ENCODE measurements around the gene GPC6.

GPC6 gene

DNA sequence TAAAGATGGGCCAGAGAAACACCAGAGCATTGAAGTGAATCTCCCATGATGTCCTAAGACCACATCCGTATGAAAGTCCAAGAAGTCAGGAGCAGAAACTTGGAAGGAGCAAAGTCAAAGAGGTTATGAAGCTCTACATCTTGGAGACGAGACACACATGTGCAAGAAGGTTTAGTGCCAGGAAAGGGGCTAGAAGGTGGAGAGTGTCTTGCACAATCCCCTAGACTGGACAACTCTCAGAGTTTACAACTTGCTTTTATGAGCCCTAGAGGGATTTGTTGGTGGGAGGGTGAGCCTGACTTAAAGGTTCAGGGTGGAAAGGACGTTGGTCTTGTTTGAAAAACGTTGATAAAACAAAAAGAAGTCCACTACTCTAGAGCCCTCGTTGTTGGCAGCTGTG is 150.6 kb downstream of the GPC6 start:
- Histone ChIP-seq H3K27me3 (replicated peaks) (no peaks in the 10 kb centered on the region), H3K27ac (no peak overlapping the region), H3K36me3 (replicated peaks) (no peaks in the 10 kb centered on the region), H3K4me3 (ENCODE audit: low read depth, low read length) (no peak overlapping the region)
- TF ChIP-seq CTCF (IDR thresholded peaks at IDR 0.05; ENCODE audit: low read depth, low read length, missing control alignments) = no peak
- in situ Hi-C loops (cut with HindIII; ENCODE audit: low pct_ligation_motif_present, low sequenced_read_pairs) = no loop called here
- DNase-seq = no peak

- no peak for DNase-seq
- Histone ChIP-seq H3K36me3 (replicated peaks) (no peaks in the 10 kb centered on the region), H3K27ac (no peak overlapping the region), H3K27me3 (replicated peaks) (no peaks in the 10 kb centered on the region), H3K4me3 (ENCODE audit: low read depth, low read length) (no peak overlapping the region)
- in situ Hi-C loops (cut with HindIII; ENCODE audit: low pct_ligation_motif_present, low sequenced_read_pairs) = no loop called here
- no peak for TF ChIP-seq CTCF (IDR thresholded peaks at IDR 0.05; ENCODE audit: low read depth, low read length, missing control alignments)
Measured at GRCh38 chr13:93378184-93378583, 151.6 kb downstream of the GPC6 start.

DNA sequence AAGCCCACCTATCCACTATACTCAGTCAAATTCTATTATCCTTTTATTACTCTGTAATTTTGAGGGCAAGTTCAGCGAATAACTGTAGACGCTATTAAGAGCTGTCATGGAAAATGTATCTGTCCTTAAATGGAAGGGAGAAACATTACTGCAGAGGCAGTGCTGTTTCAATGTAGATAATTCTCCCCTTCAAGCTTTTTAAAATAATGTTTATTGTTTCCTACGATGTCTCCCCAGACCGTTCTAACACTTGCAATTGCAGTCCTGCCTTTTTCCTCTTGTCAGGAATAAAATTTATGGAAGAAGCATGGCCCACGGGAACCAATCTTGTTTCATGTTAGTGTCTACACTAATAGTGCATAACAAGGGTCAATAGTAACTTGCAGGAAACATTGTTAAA is 159.5 kb downstream of the GPC6 start:
- in situ Hi-C loops (cut with HindIII; ENCODE audit: low pct_ligation_motif_present, low sequenced_read_pairs) = no loop called here
- Histone ChIP-seq H3K36me3 (replicated peaks) (no peaks in the 10 kb centered on the region), H3K4me3 (ENCODE audit: low read depth, low read length) (no peak overlapping the region), H3K27me3 (replicated peaks) (no peaks in the 10 kb centered on the region), H3K27ac (no peak overlapping the region)
- no peak for DNase-seq
- TF ChIP-seq CTCF (IDR thresholded peaks at IDR 0.05; ENCODE audit: low read depth, low read length, missing control alignments) = no peak

DNA sequence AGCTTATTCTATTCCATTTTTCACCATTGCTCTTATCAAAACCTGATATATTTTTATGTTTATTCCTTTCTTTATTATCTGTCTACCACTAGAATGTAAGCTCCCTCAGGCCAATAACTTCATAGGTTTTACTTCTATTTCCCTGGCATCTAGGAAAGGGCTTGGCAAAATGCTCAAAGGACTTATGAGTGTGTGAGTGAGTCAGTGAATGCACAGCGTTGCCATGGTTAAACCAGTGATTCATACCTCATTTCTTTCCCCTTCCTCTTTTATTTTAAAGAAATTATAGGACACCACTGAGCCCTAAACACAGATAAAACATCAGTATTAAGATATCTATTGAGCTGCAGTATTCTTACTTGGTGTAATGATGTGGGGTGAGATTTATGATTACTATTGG is 162.1 kb downstream of the GPC6 start:
- H3K27me3 ChIP-seq (replicated peaks) = no peaks in the 10 kb centered on the region
- H3K4me3 ChIP-seq (ENCODE audit: low read depth, low read length) = no peak overlapping the region
- peak; percentile 80 for DNase-seq
- no peaks in the 10 kb centered on the region for H3K36me3 ChIP-seq (replicated peaks)
- TF ChIP-seq CTCF (IDR thresholded peaks at IDR 0.05; ENCODE audit: low read depth, low read length, missing control alignments) = no peak
- in situ Hi-C loops (cut with HindIII; ENCODE audit: low pct_ligation_motif_present, low sequenced_read_pairs) = no loop called here
- H3K27ac ChIP-seq = no peak overlapping the region

- TF ChIP-seq CTCF (IDR thresholded peaks at IDR 0.05; ENCODE audit: low read depth, low read length, missing control alignments) = no peak
- Histone ChIP-seq H3K4me3 (ENCODE audit: low read depth, low read length) (no peak overlapping the region), H3K27me3 (replicated peaks) (no peaks in the 10 kb centered on the region), H3K27ac (no peak overlapping the region), H3K36me3 (replicated peaks) (no peaks in the 10 kb centered on the region)
- DNase-seq = no peak
- in situ Hi-C loops (cut with HindIII; ENCODE audit: low pct_ligation_motif_present, low sequenced_read_pairs) = no loop called here
Measured at GRCh38 chr13:93397619-93398018, 171.0 kb downstream of the GPC6 start.

DNA sequence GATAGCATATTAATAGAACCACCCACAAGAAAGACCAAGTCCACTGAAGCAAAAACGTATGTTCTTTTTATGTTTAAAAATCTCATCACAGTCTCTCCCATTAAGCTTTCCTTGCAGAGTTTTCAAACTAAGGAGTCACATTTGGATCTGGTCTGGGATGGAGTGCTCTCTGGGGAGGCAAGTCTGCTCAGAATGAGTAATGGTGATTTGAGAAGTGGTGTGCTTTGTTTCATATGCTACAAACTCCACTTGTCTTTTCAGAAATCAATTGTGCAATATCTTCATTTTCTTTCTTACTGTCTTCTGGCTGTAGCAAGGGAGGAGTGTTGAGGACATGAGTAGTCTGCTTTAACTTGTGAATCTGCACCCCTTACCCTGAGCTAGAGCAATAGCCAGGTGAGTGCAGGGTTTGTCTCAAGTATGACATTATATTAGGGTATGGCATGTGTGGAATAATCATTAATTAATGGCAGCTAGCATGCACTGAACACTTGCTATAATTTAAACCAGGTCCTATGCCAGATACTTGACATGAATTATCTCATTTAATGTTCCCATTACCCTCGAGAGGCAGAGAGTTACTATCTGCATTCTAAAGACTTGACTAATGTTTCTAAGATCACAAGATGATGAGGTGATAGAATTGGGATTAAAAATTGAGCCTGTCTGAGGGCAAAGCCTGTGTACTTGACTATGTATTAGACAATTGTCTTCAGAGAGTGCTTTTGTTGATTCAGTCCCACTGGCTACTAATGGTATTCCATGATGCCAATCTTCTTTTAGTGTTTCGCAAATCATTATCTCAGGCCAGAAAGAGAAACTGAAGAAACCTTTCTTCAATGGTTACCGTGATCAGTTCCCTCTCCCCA is 171.8 kb downstream of the GPC6 start:
- DNase-seq = peak; percentile 12
- TF ChIP-seq CTCF (IDR thresholded peaks at IDR 0.05; ENCODE audit: low read depth, low read length, missing control alignments) = no peak
- in situ Hi-C loops (cut with HindIII; ENCODE audit: low pct_ligation_motif_present, low sequenced_read_pairs) = no loop called here
- Histone ChIP-seq H3K4me3 (ENCODE audit: low read depth, low read length) (no peak overlapping the region), H3K27me3 (replicated peaks) (no peaks in the 10 kb centered on the region), H3K27ac (no peak overlapping the region), H3K36me3 (replicated peaks) (no peaks in the 10 kb centered on the region)

All from brain microvascular endothelial cell (primary cell).